ENCODE measurements around the gene GPR152.
A peak's percentile ranks its signal among the peaks of the same experiment; 100 is the strongest.

Gene GPR152

DNA sequence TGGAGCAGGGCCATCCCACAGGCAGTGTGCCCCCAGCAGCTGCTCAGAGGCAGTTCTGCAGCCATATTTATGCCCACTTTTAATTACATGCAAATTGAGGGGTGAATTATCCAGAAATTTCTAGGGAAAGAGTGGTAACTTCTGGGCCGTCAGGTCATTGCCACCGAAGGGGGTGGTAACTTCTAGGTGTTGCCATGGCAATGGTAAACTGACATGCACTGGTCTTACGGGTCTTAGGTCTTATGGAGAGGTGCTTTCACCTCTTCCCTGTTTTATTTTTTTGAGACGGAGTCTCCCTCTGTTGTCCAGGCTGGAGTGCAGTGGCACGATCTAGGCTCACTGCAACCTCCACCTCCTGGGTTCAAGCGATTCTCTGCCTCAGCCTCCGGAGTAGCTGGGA lies 20.4 kb upstream of the GPR152 start:
- no peak for DNase-seq (ENCODE audit: low read depth in 1 of 2, low spot score in 1 of 2)
- Histone ChIP-seq H3K4me3 (replicated peaks; ENCODE audit: insufficient read depth, low read length) (no peak overlapping the region), H3K27ac (replicated peaks) (no peak overlapping the region), H3K27me3 (ENCODE audit: insufficient read depth, poor library complexity, severe bottlenecking) (no peaks in the 10 kb centered on the region)
- TF ChIP-seq, protein P1, sequence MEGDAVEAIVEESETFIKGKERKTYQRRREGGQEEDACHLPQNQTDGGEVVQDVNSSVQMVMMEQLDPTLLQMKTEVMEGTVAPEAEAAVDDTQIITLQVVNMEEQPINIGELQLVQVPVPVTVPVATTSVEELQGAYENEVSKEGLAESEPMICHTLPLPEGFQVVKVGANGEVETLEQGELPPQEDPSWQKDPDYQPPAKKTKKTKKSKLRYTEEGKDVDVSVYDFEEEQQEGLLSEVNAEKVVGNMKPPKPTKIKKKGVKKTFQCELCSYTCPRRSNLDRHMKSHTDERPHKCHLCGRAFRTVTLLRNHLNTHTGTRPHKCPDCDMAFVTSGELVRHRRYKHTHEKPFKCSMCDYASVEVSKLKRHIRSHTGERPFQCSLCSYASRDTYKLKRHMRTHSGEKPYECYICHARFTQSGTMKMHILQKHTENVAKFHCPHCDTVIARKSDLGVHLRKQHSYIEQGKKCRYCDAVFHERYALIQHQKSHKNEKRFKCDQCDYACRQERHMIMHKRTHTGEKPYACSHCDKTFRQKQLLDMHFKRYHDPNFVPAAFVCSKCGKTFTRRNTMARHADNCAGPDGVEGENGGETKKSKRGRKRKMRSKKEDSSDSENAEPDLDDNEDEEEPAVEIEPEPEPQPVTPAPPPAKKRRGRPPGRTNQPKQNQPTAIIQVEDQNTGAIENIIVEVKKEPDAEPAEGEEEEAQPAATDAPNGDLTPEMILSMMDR (IDR thresholded peaks at IDR 0.05; ENCODE audit: insufficient read depth, low read length), result no peak
- TF ChIP-seq GABPA (IDR thresholded peaks at IDR 0.05; ENCODE audit: low read depth) (no peak), POLR2AphosphoS5 (IDR thresholded peaks at IDR 0.05; ENCODE audit: low read depth) (no peak), SPI1 (IDR thresholded peaks at IDR 0.05; ENCODE audit: borderline replicate concordance, low read depth) (no peak)
- TF ChIP-seq, protein P2, sequence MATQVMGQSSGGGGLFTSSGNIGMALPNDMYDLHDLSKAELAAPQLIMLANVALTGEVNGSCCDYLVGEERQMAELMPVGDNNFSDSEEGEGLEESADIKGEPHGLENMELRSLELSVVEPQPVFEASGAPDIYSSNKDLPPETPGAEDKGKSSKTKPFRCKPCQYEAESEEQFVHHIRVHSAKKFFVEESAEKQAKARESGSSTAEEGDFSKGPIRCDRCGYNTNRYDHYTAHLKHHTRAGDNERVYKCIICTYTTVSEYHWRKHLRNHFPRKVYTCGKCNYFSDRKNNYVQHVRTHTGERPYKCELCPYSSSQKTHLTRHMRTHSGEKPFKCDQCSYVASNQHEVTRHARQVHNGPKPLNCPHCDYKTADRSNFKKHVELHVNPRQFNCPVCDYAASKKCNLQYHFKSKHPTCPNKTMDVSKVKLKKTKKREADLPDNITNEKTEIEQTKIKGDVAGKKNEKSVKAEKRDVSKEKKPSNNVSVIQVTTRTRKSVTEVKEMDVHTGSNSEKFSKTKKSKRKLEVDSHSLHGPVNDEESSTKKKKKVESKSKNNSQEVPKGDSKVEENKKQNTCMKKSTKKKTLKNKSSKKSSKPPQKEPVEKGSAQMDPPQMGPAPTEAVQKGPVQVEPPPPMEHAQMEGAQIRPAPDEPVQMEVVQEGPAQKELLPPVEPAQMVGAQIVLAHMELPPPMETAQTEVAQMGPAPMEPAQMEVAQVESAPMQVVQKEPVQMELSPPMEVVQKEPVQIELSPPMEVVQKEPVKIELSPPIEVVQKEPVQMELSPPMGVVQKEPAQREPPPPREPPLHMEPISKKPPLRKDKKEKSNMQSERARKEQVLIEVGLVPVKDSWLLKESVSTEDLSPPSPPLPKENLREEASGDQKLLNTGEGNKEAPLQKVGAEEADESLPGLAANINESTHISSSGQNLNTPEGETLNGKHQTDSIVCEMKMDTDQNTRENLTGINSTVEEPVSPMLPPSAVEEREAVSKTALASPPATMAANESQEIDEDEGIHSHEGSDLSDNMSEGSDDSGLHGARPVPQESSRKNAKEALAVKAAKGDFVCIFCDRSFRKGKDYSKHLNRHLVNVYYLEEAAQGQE (IDR thresholded peaks at IDR 0.05; ENCODE audit: insufficient replicate concordance, low read depth), result no peak

DNA sequence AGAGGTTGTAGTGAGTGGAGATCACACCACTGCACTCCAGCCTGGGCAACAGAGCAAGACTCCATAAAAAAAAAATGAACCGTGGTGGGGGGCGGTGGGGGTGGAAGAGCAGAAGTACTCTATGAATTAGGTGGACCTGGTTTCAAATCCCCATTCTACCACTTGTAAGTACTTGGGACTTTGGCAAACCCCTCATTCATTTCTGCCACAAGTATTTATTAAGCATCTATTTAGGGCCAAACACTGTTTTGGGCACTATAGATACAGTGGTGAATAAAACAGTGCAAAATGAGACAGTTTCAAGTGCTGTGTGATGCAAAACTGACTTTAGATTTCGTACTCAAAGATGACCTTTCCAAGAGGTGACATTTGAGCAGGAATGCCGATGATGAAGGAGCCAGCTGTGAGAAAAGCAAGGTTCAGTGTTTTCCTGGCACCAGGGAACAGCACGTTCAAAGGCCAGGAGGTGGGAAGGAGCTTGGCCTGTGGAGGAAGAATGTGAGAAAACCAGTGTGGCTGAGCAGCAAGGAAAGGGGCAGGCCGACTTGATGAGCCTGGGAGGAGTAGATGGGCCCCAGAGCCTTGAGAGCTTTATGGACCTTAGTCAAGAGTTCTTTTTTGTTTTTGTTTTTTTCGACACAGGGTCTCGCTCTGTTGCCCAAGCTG lies 17.9 kb upstream of the GPR152 start:
- no peaks in the 10 kb centered on the region for H3K27me3 ChIP-seq (ENCODE audit: insufficient read depth, poor library complexity, severe bottlenecking)
- H3K27ac ChIP-seq (replicated peaks), result no peak overlapping the region
- TF ChIP-seq, protein P1 (IDR thresholded peaks at IDR 0.05; ENCODE audit: insufficient read depth, low read length), result no peak
- TF ChIP-seq GABPA (IDR thresholded peaks at IDR 0.05; ENCODE audit: low read depth) (no peak), POLR2AphosphoS5 (IDR thresholded peaks at IDR 0.05; ENCODE audit: low read depth) (no peak), SPI1 (IDR thresholded peaks at IDR 0.05; ENCODE audit: borderline replicate concordance, low read depth) (no peak)
- TF ChIP-seq, protein P2 (IDR thresholded peaks at IDR 0.05; ENCODE audit: insufficient replicate concordance, low read depth), result no peak
- H3K4me3 ChIP-seq (replicated peaks; ENCODE audit: insufficient read depth, low read length), result no peak overlapping the region
- DNase-seq (ENCODE audit: low read depth in 1 of 2, low spot score in 1 of 2), result no peak

DNA sequence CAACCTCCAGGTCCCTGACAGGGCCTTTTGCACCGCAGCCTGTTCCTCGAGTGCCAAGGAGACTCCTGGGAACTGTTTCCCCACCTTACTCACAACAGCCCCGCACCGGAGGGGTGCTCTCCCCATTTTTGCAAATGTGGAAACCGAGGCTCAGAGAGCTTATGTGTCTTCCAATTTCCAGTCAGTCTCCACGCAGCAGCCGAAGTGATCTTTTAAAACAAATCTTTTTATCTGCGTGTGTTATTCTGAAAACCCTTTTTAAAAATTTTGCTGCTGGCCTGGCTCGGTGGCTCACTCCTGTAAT lies 16.9 kb upstream of the GPR152 start:
- Histone ChIP-seq H3K27me3 (ENCODE audit: insufficient read depth, poor library complexity, severe bottlenecking) (no peaks in the 10 kb centered on the region), H3K4me3 (replicated peaks; ENCODE audit: insufficient read depth, low read length) (peak overlapping the region; percentile 65), H3K27ac (replicated peaks) (peak overlapping the region; percentile 72)
- DNase-seq (ENCODE audit: low read depth in 1 of 2, low spot score in 1 of 2), result no peak
- TF ChIP-seq, protein P1 (IDR thresholded peaks at IDR 0.05; ENCODE audit: insufficient read depth, low read length), result no peak
